H1 (cell line): Measurements from ENCODE around the gene MRPS16. TPM values are rescaled to one million over a fixed set of nuclear protein-coding genes. Genes with fewer than 3 reads are reported as not detected.

Source experiments
- CTCF ChIA-PET: fragments of 300-600 bp; sonication (Branson Sonifier 250); formaldehyde crosslinking; loops from one replicate; lab custom pipeline; 2021; ENCODE audit not compliant: partially characterized antibody; lab: Charles Lee
- POLR2A ChIA-PET: fragments of 300-600 bp; sonication (Branson Sonifier 250); formaldehyde crosslinking; loops from one replicate; lab custom pipeline; 2021; ENCODE audit warnings: inconsistent platforms; ENCODE audit not compliant: partially characterized antibody; lab: Charles Lee
- DNase-seq, 2 experiments: peaks; one replicate each; pipeline versions ENCODE4 v3.0.0 to v3.0.0-alpha.2; 2010 to 2022; ENCODE audit warnings: low spot score in 2 of 2, low read depth in 1 of 2, mixed read lengths in 1 of 2
- FAIRE-seq: peaks from 2 replicates; lab custom pipeline; 2011; peaks lifted over from hg19 to GRCh38; lab: Jason Lieb, UNC
- H2AFZ ChIP-seq: 2 replicates; pipeline ENCODE4 v1.8.1; 2012; ENCODE audit warnings: low read length, inconsistent platforms
- H2AK5ac ChIP-seq: 2 replicates; pipeline ENCODE4 v1.6.1; 2013; ENCODE audit warnings: low read depth, low read length
- H2BK120ac ChIP-seq: replicated peaks from 2 replicates; pipeline ENCODE3; 2013; ENCODE audit warnings: low read depth, low read length, inconsistent platforms
- H2BK12ac ChIP-seq: 2 replicates; pipeline ENCODE4 v1.6.1; 2013; ENCODE audit warnings: low read depth, low read length
- H2BK15ac ChIP-seq: 2 replicates; pipeline ENCODE4 v1.6.1; 2013; ENCODE audit warnings: low read length
- H2BK20ac ChIP-seq: 2 replicates; pipeline ENCODE4 v1.6.1; 2013; ENCODE audit warnings: low read length
- H2BK5ac ChIP-seq: 2 replicates; pipeline ENCODE4 v1.6.1; 2013; ENCODE audit warnings: low read depth, low read length
- H3K14ac ChIP-seq: 2 replicates; pipeline ENCODE4 v1.6.1; 2013; ENCODE audit warnings: inconsistent platforms; ENCODE audit not compliant: insufficient read length
- H3K18ac ChIP-seq: 2 replicates; pipeline ENCODE4 v1.6.1; 2013; ENCODE audit warnings: low read length; ENCODE audit errors: extremely low read depth
- H3K23ac ChIP-seq: 2 replicates; pipeline ENCODE4 v1.6.1; 2013; ENCODE audit warnings: inconsistent platforms; ENCODE audit not compliant: insufficient read length
- H3K23me2 ChIP-seq: 2 replicates; pipeline ENCODE4 v1.6.1; 2013; ENCODE audit warnings: low read depth, low read length
- H3K27ac ChIP-seq: 2 replicates; pipeline ENCODE4 v1.6.1; 2011; ENCODE audit warnings: low read depth, low read length, inconsistent platforms
- H3K27me3 ChIP-seq, 4 experiments: replicated peaks in 1 of 4; 1 replicate in 1 of 4; 2 replicates in 3 of 4; pipeline versions ENCODE4 v1.6.1 to v1.8.1; 2011 to 2013; ENCODE audit warnings: low read length in 3 of 4, mild to moderate bottlenecking in 3 of 4, inconsistent platforms in 2 of 4, mixed read lengths in 2 of 4, moderate library complexity in 1 of 4; ENCODE audit not compliant: control insufficient read depth in 3 of 4, insufficient read depth in 3 of 4; ENCODE audit errors: extremely low read depth in 1 of 4
- H3K36me3 ChIP-seq, 4 experiments: 2 replicates each; pipeline versions ENCODE4 v1.6.1 to v1.8.1; 2011 to 2013; ENCODE audit warnings: mild to moderate bottlenecking in 4 of 4, low read length in 3 of 4, moderate library complexity in 2 of 4, control low read depth in 1 of 4, inconsistent platforms in 1 of 4; ENCODE audit not compliant: insufficient read depth in 4 of 4, control insufficient read depth in 2 of 4
- H3K4ac ChIP-seq: replicated peaks from 2 replicates; pipeline ENCODE3; 2013; ENCODE audit warnings: low read length, low read depth, mixed read lengths, inconsistent platforms; ENCODE audit not compliant: insufficient read length
- H3K4me1 ChIP-seq, 4 experiments: replicated peaks in 1 of 4; 1 replicate in 1 of 4; 2 replicates in 3 of 4; pipeline versions ENCODE4 v1.6.1 to v1.8.1; 2011 to 2013; ENCODE audit warnings: low read length in 3 of 4, inconsistent platforms in 2 of 4, mixed read lengths in 1 of 4; ENCODE audit not compliant: insufficient read depth in 4 of 4, control insufficient read depth in 3 of 4
- H3K4me2 ChIP-seq, 2 experiments: 2 replicates each; pipeline versions ENCODE4 v1.6.1 to v1.8.1; 2011 to 2013; ENCODE audit warnings: low read depth in 2 of 2, low read length in 2 of 2, control low read depth in 1 of 2, inconsistent platforms in 1 of 2, mild to moderate bottlenecking in 1 of 2; ENCODE audit not compliant: insufficient read depth in 1 of 2
- H3K4me3 ChIP-seq, 4 experiments: fragments of 200-600, 300-600 bp in 1 of 4; sonication (generic), shearing (Covaris generic), sonication (Bioruptor Twin) in 1 of 4; 2 replicates each; pipeline versions ENCODE4 v1.5.1 to v1.8.1; 2011 to 2016; ENCODE audit warnings: low read length in 4 of 4, low read depth in 3 of 4, control low read depth in 2 of 4, inconsistent platforms in 2 of 4, mild to moderate bottlenecking in 2 of 4, mixed read lengths in 1 of 4, moderate library complexity in 1 of 4; ENCODE audit not compliant: insufficient read depth in 2 of 4; ENCODE audit errors: extremely low read depth in 1 of 4
- H3K56ac ChIP-seq: replicated peaks from 2 replicates; pipeline ENCODE3; 2013; ENCODE audit warnings: low read depth, mild to moderate bottlenecking, mixed read lengths, low read length, inconsistent platforms; ENCODE audit not compliant: insufficient read length
- H3K79me1 ChIP-seq: 2 replicates; pipeline ENCODE4 v1.6.1; 2013; ENCODE audit warnings: low read depth, low read length, control low read depth
- H3K79me2 ChIP-seq, 2 experiments: 2 replicates each; pipeline versions ENCODE4 v1.6.1 to v1.8.1; 2012 to 2013; ENCODE audit warnings: low read length in 2 of 2, mild to moderate bottlenecking in 2 of 2, inconsistent platforms in 1 of 2; ENCODE audit not compliant: insufficient read depth in 2 of 2, control insufficient read depth in 1 of 2
- H3K9ac ChIP-seq, 4 experiments: replicated peaks in 1 of 4; 1 replicate in 1 of 4; 2 replicates in 3 of 4; pipeline versions ENCODE4 v1.6.1 to v1.8.1; 2011 to 2013; ENCODE audit warnings: low read depth in 3 of 4, low read length in 3 of 4, control low read depth in 2 of 4, mild to moderate bottlenecking in 2 of 4, moderate library complexity in 2 of 4, inconsistent platforms in 1 of 4; ENCODE audit errors: extremely low read depth in 1 of 4
- H3K9me3 ChIP-seq, 2 experiments: 2 replicates each; pipeline versions ENCODE4 v1.6.1 to v1.8.1; 2012 to 2013; ENCODE audit warnings: mild to moderate bottlenecking in 2 of 2, moderate library complexity in 2 of 2, control low read depth in 1 of 2, inconsistent platforms in 1 of 2, low read depth in 1 of 2, low read length in 1 of 2, mixed read lengths in 1 of 2; ENCODE audit not compliant: insufficient read depth in 2 of 2
- H4K20me1 ChIP-seq, 2 experiments: replicated peaks in 1 of 2; 2 replicates each; pipeline versions ENCODE3 to v1.8.1; 2011 to 2013; ENCODE audit warnings: inconsistent platforms in 2 of 2, low read length in 2 of 2, mild to moderate bottlenecking in 1 of 2; ENCODE audit not compliant: insufficient read depth in 2 of 2, control insufficient read depth in 1 of 2
- H4K5ac ChIP-seq: 2 replicates; pipeline ENCODE4 v1.6.1; 2013; ENCODE audit warnings: low read length, low read depth, mixed read lengths, inconsistent platforms; ENCODE audit not compliant: insufficient read length
- H4K8ac ChIP-seq: 2 replicates; pipeline ENCODE4 v1.8.0; 2013; ENCODE audit warnings: mild to moderate bottlenecking, moderate library complexity, low read length, inconsistent platforms; ENCODE audit not compliant: insufficient read depth; ENCODE audit errors: extremely low read depth
- H4K91ac ChIP-seq: replicated peaks from 2 replicates; pipeline ENCODE3; 2013; ENCODE audit warnings: low read length, mixed read lengths, inconsistent platforms; ENCODE audit not compliant: insufficient read length
- GTF2F1 ChIP-seq: IDR thresholded peaks from 2 replicates; pipeline ENCODE4 v1.6.1; 2012; ENCODE audit warnings: low read depth, low read length, improper control_type of control experiment, borderline replicate concordance
- NRF1 ChIP-seq: IDR thresholded peaks from 2 replicates; pipeline ENCODE4 v1.6.1; 2011; ENCODE audit warnings: mild to moderate bottlenecking, low read depth, low read length, improper control_type of control experiment
- POLR2A ChIP-seq, 2 experiments: IDR thresholded peaks; 1 replicate in 1 of 2; 2 replicates in 1 of 2; pipeline ENCODE4 v1.6.1; 2011; ENCODE audit warnings: low read depth in 2 of 2, low read length in 2 of 2, mild to moderate bottlenecking in 2 of 2; ENCODE audit errors: control extremely low read depth in 1 of 2
- RXRA ChIP-seq: IDR thresholded peaks from 2 replicates; pipeline ENCODE4 v1.6.1; 2011; ENCODE audit warnings: low read depth, mild to moderate bottlenecking, low read length, moderate library complexity; ENCODE audit not compliant: insufficient read depth
- SP2 ChIP-seq: IDR thresholded peaks from 2 replicates; pipeline ENCODE4 v1.6.1; 2012; ENCODE audit warnings: mild to moderate bottlenecking, low read length, inconsistent platforms
- WGBS, 2 experiments: shearing (Covaris generic) in 1 of 2; methylation state at CpG; one replicate each; pipeline versions ENCODE4 v1.1.6 to v1.1.7; 2013 to 2015; ENCODE audit warnings: low lambda C conversion rate in 2 of 2, mixed read lengths in 2 of 2, inconsistent platforms in 1 of 2, low coverage in 1 of 2, missing lambda C conversion rate in 1 of 2; ENCODE audit not compliant: insufficient replicate concordance in 2 of 2, insufficient coverage in 1 of 2, insufficient read length in 1 of 2; ENCODE audit errors: extremely low coverage in 1 of 2, missing lambda C conversion rate in 1 of 2; 5-methylcytosine and 5-hydroxymethylcytosine counted together
- polyA plus RNA-seq, 7 experiments: library from polyadenylated mRNA; depleted of rRNA in 3 of 7; stranded (reverse) in 5 of 7; unstranded in 2 of 7; fragments of >200 nt in 5 of 7; fragments of 200-250 nt in 2 of 7; gene quantifications; 1 replicate in 5 of 7; 2 replicates in 1 of 7; 4 replicates in 1 of 7; pipeline versions ENCODE4 v1.2.1 to v1.2.3, GENCODE V29; 2011 to 2013; ENCODE audit warnings: missing spikeins in 2 of 7, mixed read lengths in 2 of 7
- total RNA-seq: library from RNA; stranded (reverse); fragmentation: NEBNext Ultra II Directional; extraction: Animal tissue kit (Norgen Biotek cat#: 25700); gene quantifications from 2 replicates; pipeline ENCODE4 v1.2.1, GENCODE V29; 2021
- TF ChIP-seq, protein P1 (sequence below): IDR thresholded peaks from 2 replicates; pipeline ENCODE4 v1.6.1; 2011; ENCODE audit warnings: low read length, improper control_type of control experiment

MRPS16 gene
- total and polyA plus RNA-seq, 2 of the 8 experiments (the other 6 are each of a cell fraction or from before 2014, with no cell fraction given) = 125 to 203 TPM

DNA sequence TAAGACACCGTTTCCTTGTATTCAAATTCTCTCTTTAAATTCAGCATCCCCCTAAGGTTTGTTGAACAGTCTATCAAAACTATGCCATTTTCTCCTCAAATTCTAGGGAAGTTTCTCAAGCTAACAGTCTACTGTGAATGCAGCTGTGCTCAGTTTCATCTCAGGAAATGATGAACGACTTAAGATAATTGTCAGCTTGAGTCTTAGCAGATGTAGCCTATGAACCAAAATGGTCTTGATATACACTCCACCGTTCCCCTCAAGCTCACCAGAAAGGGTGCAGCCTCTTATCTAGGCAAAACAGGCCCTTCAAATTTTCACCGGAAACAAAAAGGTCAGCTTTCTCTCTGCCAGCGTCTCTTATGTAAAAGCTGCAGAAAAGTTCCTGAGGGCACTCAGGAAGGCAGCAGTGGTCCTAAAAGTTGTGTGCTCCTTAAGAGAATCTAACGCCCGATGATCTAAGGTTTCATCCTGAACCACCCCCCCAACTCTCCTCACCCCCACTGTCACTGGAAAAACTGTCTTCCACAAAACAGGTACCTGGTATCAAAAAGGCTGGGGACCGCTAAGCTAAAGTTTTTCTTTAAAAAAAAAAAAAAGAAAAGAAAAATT is 7.5 kb downstream of the MRPS16 start:
- TF ChIP-seq RXRA (no peak), POLR2A (IDR thresholded peaks at IDR 0.05; ENCODE audit: control extremely low read depth in 1 of 2, low read depth in 2 of 2, low read length in 2 of 2) (0 out of 3 replicates have a peak, but pooled peaks of 1 of the 2 experiments have one; percentile 2), GTF2F1 (no peak), NRF1 (no peak), SP2 (no peak)
- TF ChIP-seq, protein P1, sequence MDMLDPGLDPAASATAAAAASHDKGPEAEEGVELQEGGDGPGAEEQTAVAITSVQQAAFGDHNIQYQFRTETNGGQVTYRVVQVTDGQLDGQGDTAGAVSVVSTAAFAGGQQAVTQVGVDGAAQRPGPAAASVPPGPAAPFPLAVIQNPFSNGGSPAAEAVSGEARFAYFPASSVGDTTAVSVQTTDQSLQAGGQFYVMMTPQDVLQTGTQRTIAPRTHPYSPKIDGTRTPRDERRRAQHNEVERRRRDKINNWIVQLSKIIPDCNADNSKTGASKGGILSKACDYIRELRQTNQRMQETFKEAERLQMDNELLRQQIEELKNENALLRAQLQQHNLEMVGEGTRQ = no peak
- no peak overlapping the region for H3K4ac ChIP-seq
- peaks cover 2% of the 10 kb centered on the region; the same call in 1 of the 2 replicates for H3K23me2 ChIP-seq
- peaks cover 2 to 5% of the 10 kb centered on the region in 2 experiments for H4K20me1 ChIP-seq
- no peak for FAIRE-seq
- no peak overlapping the region for H3K18ac ChIP-seq
- no peaks in the 10 kb centered on the region for H3K9me3 ChIP-seq
- 0 out of 7 replicates have a peak overlapping the region, but pooled peaks of 1 of the 4 experiments have one; percentile 34 for H3K9ac ChIP-seq
- no peak overlapping the region for H2AK5ac ChIP-seq
- H3K36me3 ChIP-seq = peaks cover 21 to 63% (median 45%) of the 10 kb centered on the region in 4 experiments
- peaks cover 3 to 47% of the 10 kb centered on the region in 2 experiments; a peak in 2 of 4 replicates for H3K79me2 ChIP-seq
- no peak overlapping the region for H2AFZ ChIP-seq
- H4K91ac ChIP-seq = no peak overlapping the region
- peak overlapping the region; percentile 21 to 69 for H3K4me2 ChIP-seq
- H3K27me3 ChIP-seq = no peaks in the 10 kb centered on the region
- 86% methylated on average over 8 of the region's 8 CpGs; no CpG with 5 or more reads in 1 of the 2 experiments for WGBS, 2 experiments
- H4K5ac ChIP-seq = no peak overlapping the region
- H2BK15ac ChIP-seq = no peak overlapping the region
- no peak overlapping the region for H2BK12ac ChIP-seq
- H2BK120ac ChIP-seq = no peak overlapping the region
- POLR2A ChIA-PET = interaction anchor here (0.6 to 4.8 kb wide), 6 partner anchors 10 to 289 kb away, joined by 3 to 62 read pairs (median 8); partner anchors contain the start of gene PPP3CB
- H3K23ac ChIP-seq = no peak overlapping the region
- no peak overlapping the region for H2BK20ac ChIP-seq
- H3K79me1 ChIP-seq = no peaks in the 10 kb centered on the region
- CTCF ChIA-PET = no interaction called here
- H2BK5ac ChIP-seq = no peak overlapping the region
- H3K56ac ChIP-seq = no peak overlapping the region
- no peak overlapping the region for H3K27ac ChIP-seq
- DNase-seq = no peak
- no peak overlapping the region for H4K8ac ChIP-seq
- H3K4me1 ChIP-seq = no peaks in the 10 kb centered on the region; a peak in 2 of 7 replicates
- H3K14ac ChIP-seq = no peak overlapping the region
- H3K4me3 ChIP-seq = peak overlapping the region; percentile 57 to 92 (median 86); a peak in 6 of 8 replicates
